ENCODE data around the gene EPG5. TPM values are rescaled to one million over a fixed set of nuclear protein-coding genes. Genes with fewer than 3 reads are reported as not detected.
"Not testable (repeated sequence)": the region's sequence is repeated elsewhere in the genome, so short reads cannot be mapped to it uniquely, and the experiment has no call there.

EPG5 gene
- total and polyA plus RNA-seq, 10 donors = 4.6 to 67.9 (median 48.5) TPM

GRCh38 chr18:45817543-45817942 lies 149.6 kb downstream of the EPG5 start:
- intact Hi-C loops (cut with DNase I; ENCODE audit: low total_unique reads) = no loop called here
- H3K27ac ChIP-seq = no peak overlapping the region

GRCh38 chr18:45814733-45815132 lies 152.4 kb downstream of the EPG5 start:
- peaks cover 0 to 11% (median 3%) of the 10 kb centered on the region in 8 donors for H3K9me3 ChIP-seq
- H3K4me1 ChIP-seq; DNase-seq; H3K36me3 ChIP-seq; H3K27ac ChIP-seq; H3K4me3 ChIP-seq; intact Hi-C loops (cut with DNase I; ENCODE audit: low total_unique reads); H3K27me3 ChIP-seq (replicated peaks in 1 of 7): not testable (repeated sequence)

More at GRCh38 chr18:45817543-45817942, 149.6 kb downstream of the EPG5 start:
- Histone ChIP-seq H3K27me3 (replicated peaks in 1 of 7) (peaks cover 0 to 4% (median 0%) of the 10 kb centered on the region in 7 donors), H3K9me3 (peaks cover 0 to 14% (median 3%) of the 10 kb centered on the region in 8 donors), H3K4me3 (no peak overlapping the region), H3K4me1 (no peaks in the 10 kb centered on the region), H3K36me3 (no peaks in the 10 kb centered on the region)
- no peak for DNase-seq
- TF ChIP-seq POLR2AphosphoS5 (IDR thresholded peaks at IDR 0.05) = no peak
- TF ChIP-seq CTCF (IDR thresholded peaks at IDR 0.05 in 8 of 11, conservative IDR thresholded peaks at IDR 0.05 in 3 of 11) = no peak
- no peak for TF ChIP-seq POLR2A (IDR thresholded peaks at IDR 0.05)
- 41 to 89% (median 60%) methylated on average over 1 of the region's 1 CpG for WGBS, 5 donors

- not testable (repeated sequence) for DNase-seq
- 25 to 64% (median 39%) methylated on average over 2 of the region's 2 CpGs for WGBS, 5 donors
These were observed 160.0 kb downstream of the EPG5 start for GRCh38 chr18:45807144-45807543.

GRCh38 chr18:45806226-45806625 lies 160.9 kb downstream of the EPG5 start:
- WGBS, 5 donors = 40 to 60% (median 54%) methylated on average over 2 of the region's 2 CpGs
- no peak for TF ChIP-seq POLR2A (IDR thresholded peaks at IDR 0.05)
- intact Hi-C loops (cut with DNase I; ENCODE audit: low total_unique reads) = no loop called here
- peaks cover 0 to 5% (median 0%) of the 10 kb centered on the region in 7 donors for H3K27me3 ChIP-seq (replicated peaks in 1 of 7)
- H3K4me1 ChIP-seq = peaks cover 0 to 10% (median 0%) of the 10 kb centered on the region in 6 donors
- DNase-seq = no peak
- H3K4me3 ChIP-seq = no peak overlapping the region
- H3K9me3 ChIP-seq = peaks cover 0 to 23% (median 16%) of the 10 kb centered on the region in 8 donors
- no peaks in the 10 kb centered on the region for H3K36me3 ChIP-seq
- H3K27ac ChIP-seq = no peak overlapping the region

More at GRCh38 chr18:45807144-45807543, 160.0 kb downstream of the EPG5 start:
- H3K36me3 ChIP-seq; intact Hi-C loops (cut with DNase I; ENCODE audit: low total_unique reads); H3K27me3 ChIP-seq (replicated peaks in 1 of 7); H3K4me3 ChIP-seq; H3K4me1 ChIP-seq; H3K27ac ChIP-seq: not testable (repeated sequence)
- peaks cover 0 to 23% (median 16%) of the 10 kb centered on the region in 8 donors for H3K9me3 ChIP-seq

GRCh38 chr18:45805551-45805950 lies 161.6 kb downstream of the EPG5 start:
- peaks cover 0 to 12% (median 0%) of the 10 kb centered on the region in 6 donors for H3K4me1 ChIP-seq
- no peak for DNase-seq
- H3K4me3 ChIP-seq = no peak overlapping the region
- H3K9me3 ChIP-seq = peaks cover 0 to 23% (median 16%) of the 10 kb centered on the region in 8 donors
- intact Hi-C loops (cut with DNase I; ENCODE audit: low total_unique reads) = no loop called here
- TF ChIP-seq CTCF (IDR thresholded peaks at IDR 0.05 in 8 of 11, conservative IDR thresholded peaks at IDR 0.05 in 3 of 11) (no peak), POLR2AphosphoS5 (IDR thresholded peaks at IDR 0.05) (no peak), POLR2A (IDR thresholded peaks at IDR 0.05) (no peak)
- H3K27me3 ChIP-seq (replicated peaks in 1 of 7) = peaks cover 0 to 5% (median 0%) of the 10 kb centered on the region in 7 donors
- H3K36me3 ChIP-seq = no peaks in the 10 kb centered on the region
- no peak overlapping the region for H3K27ac ChIP-seq

Measured in spleen (tissue), 11 donors.